Fibroblast of mammary gland (primary cell): ENCODE data around the gene TEDC1.

Experiments used
- DNase-seq: peaks from one replicate; pipeline ENCODE4 v3.0.0-alpha.2; 2010; ENCODE audit warnings: low read depth
- H3K4me3 ChIP-seq: 2 replicates; pipeline ENCODE4 v1.5.1; 2011; ENCODE audit warnings: low read depth, mild to moderate bottlenecking, low read length, moderate library complexity; ENCODE audit not compliant: control insufficient read depth
- TF ChIP-seq, protein P1 (sequence below): conservative IDR thresholded peaks from 2 replicates; pipeline ENCODE4 v1.5.1; 2011; ENCODE audit warnings: low read depth, low read length, inconsistent platforms; ENCODE audit not compliant: control insufficient read depth, insufficient read depth

Gene TEDC1

DNA sequence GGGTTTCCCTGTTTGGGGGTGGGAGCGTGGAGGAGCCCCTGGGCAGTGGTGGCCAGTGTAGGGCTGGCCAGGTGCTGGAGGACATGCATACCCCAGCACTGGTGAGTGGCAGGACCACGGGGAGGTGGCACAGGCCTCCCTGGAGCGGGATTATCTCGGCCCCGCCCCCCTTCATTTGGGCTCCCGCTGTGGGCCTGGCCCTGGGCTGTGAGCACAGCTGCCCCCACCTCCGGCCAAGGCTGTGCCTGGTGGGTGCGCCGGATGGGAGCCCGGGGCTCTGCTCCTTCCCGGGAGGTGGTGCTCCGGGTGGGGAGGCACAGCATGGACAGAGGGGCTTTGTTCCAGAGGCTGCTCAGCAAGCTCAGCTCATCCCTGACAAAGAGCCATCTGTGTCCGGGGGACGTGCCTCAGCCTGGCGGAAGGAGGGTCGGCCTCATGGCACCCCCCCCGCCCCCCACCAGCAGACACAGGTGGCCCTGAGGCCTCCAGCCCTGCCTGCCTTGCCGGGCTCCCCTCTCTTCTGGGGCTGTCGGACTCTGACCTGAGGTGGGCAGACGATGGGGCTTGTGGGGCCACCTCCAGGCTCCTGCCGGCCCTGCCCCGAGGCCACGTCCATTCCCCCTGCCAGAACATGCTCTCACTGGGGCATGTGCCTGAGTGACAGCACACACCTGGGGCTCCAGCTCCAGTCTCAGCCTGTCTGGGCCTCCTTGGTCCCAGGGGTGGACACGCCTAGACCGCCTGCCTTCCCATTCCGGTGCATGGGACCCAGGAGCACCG, 8.4 kb downstream of the TEDC1 start:
- TF ChIP-seq, protein P1, sequence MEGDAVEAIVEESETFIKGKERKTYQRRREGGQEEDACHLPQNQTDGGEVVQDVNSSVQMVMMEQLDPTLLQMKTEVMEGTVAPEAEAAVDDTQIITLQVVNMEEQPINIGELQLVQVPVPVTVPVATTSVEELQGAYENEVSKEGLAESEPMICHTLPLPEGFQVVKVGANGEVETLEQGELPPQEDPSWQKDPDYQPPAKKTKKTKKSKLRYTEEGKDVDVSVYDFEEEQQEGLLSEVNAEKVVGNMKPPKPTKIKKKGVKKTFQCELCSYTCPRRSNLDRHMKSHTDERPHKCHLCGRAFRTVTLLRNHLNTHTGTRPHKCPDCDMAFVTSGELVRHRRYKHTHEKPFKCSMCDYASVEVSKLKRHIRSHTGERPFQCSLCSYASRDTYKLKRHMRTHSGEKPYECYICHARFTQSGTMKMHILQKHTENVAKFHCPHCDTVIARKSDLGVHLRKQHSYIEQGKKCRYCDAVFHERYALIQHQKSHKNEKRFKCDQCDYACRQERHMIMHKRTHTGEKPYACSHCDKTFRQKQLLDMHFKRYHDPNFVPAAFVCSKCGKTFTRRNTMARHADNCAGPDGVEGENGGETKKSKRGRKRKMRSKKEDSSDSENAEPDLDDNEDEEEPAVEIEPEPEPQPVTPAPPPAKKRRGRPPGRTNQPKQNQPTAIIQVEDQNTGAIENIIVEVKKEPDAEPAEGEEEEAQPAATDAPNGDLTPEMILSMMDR: no peak
- no peak overlapping the region for H3K4me3 ChIP-seq
- no peak for DNase-seq

DNA sequence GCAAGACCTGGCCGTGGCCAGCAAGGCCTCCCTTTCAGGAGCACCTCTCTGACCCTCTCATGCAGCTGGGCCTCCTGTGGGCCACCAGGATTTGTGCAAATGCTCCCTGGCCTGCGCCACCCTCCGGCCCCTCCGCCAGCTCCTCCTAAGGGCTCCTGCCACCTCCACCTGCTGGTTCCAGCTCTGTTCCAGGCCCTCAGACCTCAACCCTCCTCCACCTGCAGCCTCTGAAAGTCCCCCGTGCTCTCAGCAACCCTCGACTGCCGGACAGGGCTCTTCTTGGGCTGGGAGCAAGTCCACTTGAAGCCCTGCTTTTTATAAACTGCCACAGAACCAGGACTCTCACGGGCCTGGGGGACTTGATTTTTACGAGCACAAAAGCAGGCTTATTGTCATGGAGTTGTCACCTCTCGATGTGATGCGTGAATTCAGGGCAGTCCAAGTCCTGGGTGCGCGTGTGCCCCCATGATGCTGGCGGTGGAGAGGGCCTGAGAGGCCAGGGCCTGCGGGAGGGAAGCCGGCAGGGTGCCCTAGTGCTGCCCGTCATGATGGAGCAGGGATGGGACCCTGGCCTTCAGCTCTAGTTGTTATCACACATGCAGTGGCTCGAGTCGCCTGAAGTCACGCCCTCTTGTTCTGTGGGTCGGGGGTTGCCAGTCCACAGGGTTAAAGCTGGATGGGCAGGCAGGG, 9.1 kb downstream of the TEDC1 start:
- TF ChIP-seq, protein P1: no peak
- no peak for DNase-seq
- no peak overlapping the region for H3K4me3 ChIP-seq

DNA sequence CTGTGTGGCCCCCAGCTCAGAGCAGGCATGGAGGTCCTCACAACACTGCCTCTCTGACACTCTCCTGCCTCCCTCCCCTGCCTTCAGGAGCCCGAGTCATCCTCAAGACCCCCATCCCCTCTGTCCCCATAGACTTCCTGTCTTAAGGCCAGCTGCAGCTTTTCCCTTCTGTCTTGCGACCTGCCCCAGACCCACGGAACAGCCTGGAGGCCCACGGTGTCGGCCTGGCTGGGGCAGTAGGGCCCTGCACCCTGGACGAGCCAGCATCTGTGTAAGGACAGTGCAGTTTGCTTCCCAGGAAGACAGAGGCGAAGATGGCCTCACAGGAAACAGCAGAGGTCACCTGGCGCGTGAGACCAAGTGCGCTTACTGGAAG, 9.7 kb downstream of the TEDC1 start:
- TF ChIP-seq, protein P1: no peak
- no peak for DNase-seq
- H3K4me3 ChIP-seq: no peak overlapping the region

DNA sequence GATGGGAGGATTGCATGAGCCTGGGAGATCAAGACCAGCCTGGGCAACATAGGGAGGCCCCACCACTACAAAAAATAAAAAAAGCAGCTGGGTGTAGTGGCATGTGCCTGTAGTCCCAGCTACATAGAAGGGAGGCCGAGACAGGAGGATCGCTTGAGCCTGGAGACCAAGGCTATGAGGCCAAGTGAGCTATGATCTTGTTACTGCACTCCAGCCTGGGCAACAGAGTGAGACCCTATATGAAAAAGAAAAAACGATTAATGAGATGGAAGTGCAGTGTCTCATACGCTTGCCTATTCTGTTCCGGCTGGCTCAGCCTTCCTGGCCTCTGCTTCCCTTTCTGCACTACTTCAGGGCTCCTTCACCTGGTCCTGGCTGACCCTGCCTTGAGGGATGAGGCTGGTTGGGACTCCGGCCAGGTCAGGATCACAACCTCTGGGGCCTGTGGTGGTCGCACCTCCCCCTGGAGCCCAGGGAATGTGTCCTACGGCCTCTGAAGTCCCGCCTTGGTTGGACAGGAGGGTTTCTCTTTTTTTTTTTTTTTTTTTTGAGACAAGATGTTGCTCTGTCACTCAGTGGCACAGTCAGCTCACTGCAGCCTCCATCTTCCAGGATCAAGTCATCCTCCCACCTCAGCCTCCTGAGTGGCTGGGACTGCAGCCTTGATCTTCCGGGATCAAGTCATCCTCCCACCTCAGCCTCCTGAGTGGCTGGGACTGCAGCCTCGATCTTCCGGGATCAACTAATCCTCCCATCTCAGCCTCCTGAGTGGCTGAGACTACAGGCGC, 10.7 kb downstream of the TEDC1 start:
- TF ChIP-seq, protein P1: no peak
- no peak for DNase-seq
- H3K4me3 ChIP-seq: no peak overlapping the region

DNA sequence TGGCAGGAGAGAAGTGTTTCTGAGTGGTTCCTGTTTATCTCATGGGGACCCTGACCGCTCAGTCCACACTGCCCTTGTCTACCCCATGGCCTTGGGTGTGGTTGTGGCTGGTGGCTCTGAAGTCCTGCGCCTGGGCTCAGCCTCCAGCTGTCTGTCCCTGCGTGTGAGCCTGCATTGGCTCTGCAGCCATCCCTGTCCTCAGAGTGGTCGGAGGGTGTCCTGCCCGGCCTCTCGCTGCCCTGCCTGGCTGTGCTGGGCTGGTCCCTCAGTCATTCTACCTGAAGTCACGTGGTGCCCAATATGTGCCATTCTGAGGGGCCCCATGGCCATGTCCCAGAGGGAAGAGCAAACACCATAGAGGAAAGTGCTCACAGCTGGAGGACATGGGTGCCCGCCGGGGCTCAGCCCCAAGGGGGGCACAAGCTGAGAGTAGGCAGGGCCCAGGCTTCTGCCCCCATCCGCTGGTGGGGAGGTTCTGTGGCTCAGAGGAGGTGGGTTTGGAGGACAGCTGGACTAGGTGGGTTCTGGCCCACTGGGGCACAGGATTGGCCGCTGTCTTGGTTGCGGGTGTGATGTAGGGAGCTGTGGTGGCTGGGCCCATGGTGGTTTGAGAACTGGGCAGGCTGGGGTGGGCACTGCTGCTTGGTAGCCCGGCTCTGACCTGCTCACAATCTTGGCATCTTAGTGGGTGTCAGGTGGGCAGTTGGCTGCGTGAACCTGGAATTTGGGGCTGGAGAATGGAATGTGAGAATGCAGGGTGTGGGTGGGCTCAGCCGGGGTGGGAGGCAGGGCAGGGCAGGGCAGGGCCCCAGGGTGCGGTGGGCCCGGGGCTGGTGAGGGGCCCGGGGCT, 11.6 kb downstream of the TEDC1 start:
- TF ChIP-seq, protein P1: no peak
- H3K4me3 ChIP-seq: no peak overlapping the region
- DNase-seq: no peak

DNA sequence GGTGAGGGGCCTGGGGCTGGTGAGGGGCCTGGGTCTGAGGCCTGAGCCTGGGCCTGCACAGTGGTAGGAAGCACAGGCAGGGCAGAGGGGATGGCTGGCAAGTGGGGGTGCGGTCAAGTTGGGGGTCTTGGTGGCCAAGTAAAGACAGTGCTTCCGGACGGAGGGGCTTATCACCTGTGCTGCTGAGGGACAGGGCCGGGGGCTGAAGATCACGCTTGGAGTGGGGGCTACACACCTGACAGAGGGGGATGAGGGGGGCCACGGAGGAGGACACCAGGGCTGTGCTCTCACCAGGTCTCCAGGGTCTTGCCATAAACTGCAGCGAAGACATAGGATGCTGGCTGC, 12.2 kb downstream of the TEDC1 start:
- DNase-seq: no peak
- TF ChIP-seq, protein P1: no peak

More for the DNA sequence above, 12.2 kb downstream of the TEDC1 start:
- H3K4me3 ChIP-seq: no peak overlapping the region
